Lung microvascular endothelial cell (primary cell): Measurements from ENCODE around the gene AMZ1. TPM values are rescaled to one million over a fixed set of nuclear protein-coding genes. Genes with fewer than 3 reads are reported as not detected.
"Not testable (repeated sequence)": the region's sequence is repeated elsewhere in the genome, so short reads cannot be mapped to it uniquely, and the experiment has no call there.

Experiments used
- DNase-seq, 2 donors: peaks; one replicate each; pipeline versions ENCODE4 v3.0.0 to v3.0.0-alpha.2; 2010; ENCODE audit warnings: low read depth in 2 of 2
- total RNA-seq: library from RNA; depleted of rRNA; stranded (reverse); fragments of >200 nt; gene quantifications from 2 replicates; pipeline ENCODE4 v1.2.1, GENCODE V29; 2014

The AMZ1 gene
- total RNA-seq, 1 donor from 2014 or later, result not detected

DNA sequence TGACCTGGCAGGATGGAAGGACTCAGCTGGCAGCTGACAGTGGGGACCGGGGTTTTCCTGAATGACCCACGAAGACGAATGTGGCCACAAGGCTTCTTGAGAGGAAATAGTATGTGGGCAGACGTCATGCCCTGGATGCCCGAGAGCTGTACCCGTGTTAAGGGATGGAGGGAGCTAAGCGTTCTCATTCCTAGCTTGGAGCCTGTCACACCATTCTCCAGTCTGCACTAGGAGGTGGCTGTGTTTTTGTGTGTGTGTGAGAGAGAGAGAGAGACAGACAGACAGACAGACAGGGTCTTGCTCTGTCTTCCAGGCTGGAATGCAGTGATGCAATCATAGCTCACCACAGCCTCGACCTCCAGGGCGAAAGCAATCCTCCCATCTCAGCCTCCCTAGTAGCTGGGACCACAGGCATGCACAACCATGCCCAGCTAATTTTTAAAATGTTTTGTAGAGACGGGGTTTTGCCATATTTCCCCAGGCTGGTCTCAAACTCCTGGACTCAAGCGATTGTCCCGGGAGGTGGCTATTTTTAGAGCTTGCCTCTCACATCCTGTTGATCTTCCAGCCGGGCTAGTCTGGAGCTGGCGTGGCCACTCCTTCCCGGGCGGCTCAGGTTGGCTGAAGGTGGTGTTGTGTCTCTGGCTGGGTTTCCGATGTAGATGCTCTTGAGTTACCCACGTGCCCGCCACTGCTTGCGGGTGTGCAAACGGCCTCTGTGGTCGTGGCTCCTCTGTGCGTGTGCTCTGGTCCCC is 2.1 kb downstream of the AMZ1 start:
- DNase-seq, result peak; percentile 31 to 36

DNA sequence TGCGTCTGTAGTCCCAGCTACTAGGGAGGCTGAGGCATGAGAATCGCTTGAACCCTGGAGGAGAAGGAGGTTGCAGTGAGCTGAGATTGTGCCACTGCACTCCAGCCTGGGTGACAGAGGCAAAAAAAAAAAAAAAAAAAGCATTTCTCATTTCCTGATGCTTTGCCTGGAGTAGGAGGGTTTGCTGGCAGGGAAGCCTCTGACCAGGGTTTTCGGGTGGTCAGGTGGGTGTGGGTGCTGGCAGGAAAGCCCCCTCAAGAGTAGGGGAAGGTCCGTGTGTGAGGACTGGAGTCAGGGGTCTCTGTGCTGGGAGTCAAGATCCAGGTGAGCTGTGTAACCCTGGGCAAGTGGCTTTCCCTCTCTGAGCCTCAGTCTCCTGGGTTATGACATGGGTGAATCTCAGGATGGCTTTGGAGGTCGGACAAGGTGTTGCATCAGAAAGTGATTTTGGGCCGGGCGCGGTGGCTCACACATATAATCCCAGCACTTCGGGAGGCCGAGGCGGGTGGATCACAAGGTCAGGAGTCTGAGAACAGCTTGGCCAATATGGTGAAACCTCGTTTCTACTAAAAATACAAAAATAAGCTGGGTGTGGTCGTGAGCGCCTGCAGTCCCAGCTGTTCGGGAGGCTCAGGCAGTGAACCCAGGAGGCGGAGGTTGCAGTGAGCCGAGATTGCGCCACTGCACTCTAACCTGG is 3.2 kb downstream of the AMZ1 start:
- no peak for DNase-seq

DNA sequence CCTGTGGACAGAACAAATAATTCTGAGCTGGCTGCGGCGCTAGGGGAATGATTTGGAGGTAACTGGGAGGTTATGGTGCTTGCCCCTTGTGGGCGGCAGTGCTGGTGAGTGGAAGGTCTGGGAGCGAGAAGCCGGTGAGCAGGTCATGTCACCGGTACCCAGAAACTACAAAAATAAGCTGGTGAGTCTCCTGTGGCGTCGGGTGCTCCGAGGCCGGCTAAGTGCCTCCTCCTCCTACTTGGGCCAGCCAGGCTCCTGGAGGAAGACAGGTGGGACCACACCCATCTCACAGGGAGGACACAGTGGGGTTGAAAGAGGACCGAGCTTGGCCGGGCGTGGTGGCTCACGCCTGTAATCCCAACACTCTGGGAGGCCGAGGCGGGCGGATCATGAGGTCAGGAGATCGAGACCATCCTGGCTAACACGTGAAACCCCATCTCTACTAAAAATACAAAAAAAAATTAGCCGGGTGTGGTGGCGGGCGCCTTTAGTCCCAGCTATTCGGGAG is 4.0 kb downstream of the AMZ1 start:
- not testable (repeated sequence) for DNase-seq

DNA sequence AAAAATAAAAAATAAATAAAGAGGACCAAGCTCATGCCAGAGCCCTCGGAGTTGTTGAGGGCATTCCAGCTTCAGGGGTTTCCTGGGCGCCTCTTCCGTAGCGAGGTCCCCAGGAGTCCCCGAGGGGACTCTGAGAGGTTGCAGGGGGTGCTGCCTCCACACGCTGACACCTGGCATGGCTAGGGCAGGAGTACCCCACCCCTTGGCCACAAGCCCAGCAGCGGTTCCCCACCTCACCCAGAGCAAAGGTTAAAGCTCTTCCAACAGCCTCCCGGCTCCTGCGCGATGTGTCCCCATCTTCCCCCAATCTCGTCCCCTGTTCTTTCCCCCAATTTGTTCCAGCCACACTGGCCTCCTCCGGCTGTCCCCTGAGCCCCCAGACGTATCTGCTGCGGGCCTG is 4.5 kb downstream of the AMZ1 start:
- DNase-seq, result no peak

DNA sequence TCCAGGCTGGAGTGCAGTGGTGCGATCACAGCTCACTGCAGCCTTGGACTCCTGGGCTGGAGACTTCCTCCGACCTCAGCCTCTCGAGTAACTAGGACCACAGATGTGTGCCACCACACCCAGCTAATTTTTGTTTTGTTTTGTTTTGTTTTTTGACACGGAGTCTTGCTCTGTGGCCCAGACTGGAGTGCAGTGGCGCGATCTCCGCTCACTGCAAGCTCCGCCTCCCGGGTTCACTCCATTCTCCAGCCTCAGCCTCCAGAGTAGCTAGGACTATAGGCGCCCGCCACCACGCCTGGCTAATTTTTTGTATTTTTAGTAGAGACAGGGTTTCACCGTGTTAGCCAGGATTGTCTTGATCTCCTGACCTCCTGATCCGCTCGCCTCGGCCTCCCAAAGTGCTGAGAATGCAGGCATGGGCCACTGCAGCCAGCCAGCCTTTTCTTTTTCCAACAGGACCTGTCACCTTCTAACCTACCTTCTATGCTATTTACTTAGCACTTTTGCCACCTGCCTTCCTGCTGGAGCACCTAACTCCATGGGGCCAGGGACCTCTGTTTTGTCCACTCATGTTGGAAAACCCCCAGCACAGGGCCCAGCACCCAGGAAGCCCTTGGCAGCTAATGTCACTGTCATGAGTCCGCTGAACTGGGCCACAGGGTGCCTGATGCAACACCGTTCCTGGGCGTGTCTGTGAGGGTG is 5.6 kb downstream of the AMZ1 start:
- not testable (repeated sequence) for DNase-seq

DNA sequence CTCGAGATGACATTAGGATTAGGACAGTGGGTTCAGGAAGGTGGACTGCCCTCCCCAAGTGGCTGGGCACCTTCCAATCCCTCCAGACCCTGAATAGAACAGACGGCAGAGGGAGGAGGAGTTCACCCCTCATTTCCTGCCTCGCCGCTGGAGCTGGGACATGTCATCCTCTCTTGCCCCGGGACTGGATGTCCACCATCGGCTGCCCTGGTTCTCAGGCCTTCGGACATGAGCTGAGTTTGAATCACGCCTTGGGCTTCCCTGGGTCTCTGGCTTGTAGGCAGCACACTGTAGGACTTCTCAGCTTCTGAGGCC is 6.1 kb downstream of the AMZ1 start:
- DNase-seq, result not testable (repeated sequence)

DNA sequence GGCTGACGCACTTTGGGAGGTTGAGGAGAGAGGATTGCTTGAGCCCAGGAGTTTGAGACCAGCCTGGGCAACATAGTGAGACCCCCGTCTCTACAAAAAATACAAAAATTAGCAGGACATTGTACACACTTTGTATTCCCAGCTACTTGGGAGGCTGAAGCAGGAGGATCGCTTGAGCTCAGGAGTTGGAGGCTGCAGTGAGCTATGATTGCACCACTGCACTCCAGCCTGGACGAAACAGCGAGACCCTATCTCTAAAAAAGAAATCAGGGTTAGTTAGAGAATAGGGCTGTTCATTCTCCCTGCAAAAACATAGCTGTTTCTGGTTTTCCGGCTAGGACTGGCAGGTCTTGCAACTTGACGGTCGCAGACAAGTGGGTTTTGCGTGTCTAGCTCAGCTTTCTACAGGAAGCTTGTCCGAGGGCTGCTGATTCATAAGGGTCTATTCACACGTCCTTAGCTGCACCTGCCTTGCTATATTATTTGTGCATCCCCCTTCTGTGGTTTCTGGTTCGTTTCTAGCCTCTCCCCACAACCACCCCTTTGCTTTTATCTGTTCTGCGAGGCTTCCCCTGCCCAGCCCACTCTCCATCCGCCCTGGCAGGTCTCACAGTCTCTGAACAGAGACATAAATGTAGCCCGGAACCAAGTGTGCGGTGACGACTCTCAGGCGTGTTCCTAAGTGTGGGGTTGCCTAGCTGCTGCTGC is 10.7 kb downstream of the AMZ1 start:
- DNase-seq, result no peak

DNA sequence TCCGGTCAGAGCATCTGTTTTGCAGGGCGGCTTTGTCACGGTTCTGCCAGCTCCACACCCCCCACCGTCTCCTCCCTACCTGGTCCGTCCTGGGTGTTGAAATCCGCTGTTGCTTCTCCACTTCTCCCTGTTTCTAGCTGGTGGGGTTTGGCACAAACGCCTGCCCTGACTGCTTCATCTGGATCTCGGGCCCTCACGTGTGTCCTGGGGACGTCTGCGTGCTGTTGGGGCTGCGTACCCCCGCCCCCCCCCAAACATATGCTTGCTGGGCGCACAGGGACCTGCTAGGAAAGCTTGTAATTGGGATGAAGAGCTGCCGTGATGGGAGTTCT is 11.3 kb downstream of the AMZ1 start:
- DNase-seq, result no peak

DNA sequence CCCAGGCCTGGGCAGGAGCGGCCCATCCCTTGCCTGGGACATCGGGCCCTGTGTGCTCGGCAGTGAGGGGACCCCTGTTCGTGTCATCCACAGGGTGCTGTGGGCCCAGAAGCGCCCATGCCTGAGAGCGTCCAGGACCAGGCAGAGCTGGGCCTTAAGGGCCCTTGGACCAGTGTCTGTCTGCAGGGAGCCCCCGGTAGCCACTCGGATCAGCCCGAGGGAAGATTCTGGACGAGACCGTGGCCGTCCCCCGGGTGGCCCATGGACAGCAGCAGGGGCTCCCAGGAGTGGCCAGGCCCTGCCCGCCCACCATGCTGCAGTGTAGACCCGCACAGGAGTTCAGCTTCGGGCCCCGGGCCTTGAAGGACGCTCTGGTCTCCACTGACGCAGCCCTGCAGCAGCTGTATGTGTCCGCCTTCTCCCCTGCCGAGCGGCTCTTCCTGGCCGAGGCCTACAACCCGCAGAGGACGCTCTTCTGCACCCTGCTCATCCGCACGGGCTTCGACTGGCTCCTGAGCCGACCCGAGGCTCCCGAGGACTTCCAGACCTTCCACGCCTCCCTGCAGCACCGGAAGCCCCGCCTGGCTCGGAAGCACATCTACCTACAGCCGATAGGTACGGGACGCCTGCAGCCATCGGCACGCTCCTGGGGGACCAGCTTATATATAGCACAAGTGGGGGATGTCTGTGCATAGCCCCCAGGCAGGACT is 12.3 kb downstream of the AMZ1 start:
- no peak for DNase-seq

DNA sequence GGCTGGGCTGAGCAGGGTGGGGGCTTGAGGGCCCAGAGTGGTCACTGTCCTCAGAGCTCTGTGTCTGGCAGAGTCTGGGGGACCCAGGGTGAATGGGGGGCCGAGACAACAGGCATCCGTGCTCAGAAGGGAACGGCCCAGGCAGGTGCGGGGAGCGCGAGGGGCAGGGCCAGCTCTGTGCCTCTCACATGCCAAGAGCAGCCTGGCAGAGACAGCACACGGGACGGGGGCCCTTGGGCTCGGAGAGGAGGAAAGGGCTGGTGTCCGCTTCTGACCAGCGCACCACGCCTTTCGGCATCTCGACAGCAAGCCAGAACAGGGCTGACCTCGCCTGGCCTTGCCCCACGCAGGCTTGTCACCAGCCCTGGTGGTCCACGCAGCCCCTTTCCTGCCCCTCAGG is 13.4 kb downstream of the AMZ1 start:
- DNase-seq, result no peak

DNA sequence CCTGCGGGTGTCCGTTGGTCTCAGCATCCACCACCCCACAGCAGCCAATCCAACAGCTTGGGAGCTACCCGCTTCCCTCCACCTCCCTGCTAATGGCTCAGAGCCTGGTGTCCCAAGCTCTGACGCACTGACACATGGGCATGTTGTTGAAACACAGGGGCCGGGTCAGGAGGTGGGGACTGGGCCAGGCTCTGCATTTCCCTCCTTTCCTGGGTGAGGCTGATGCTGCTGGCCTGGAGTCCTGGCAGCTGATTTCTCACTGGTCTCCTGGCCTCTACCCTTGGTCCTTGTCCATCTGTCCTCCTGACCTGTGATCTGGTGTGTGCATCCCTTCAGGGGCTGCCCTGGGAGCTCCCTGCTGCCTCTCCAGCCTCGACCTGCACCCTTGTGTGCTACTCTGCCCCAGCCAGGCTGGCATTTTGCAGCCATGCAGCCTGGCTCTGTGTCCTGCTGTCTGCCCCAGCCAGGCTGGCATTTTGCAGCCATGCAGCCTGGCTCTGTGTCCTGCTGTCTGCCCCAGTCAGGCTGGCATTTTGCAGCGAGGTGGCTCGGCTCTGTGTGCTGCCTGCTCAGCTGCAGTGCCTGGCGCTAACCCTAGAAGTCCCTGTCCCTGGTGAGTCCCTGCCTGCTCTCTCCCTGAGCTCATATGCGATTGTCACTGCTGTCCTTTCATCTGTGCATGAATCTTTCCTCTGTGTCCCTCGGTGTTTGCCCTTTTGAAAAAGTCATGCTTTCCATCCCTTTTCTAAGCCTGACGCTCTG is 14.0 kb downstream of the AMZ1 start:
- no peak for DNase-seq

DNA sequence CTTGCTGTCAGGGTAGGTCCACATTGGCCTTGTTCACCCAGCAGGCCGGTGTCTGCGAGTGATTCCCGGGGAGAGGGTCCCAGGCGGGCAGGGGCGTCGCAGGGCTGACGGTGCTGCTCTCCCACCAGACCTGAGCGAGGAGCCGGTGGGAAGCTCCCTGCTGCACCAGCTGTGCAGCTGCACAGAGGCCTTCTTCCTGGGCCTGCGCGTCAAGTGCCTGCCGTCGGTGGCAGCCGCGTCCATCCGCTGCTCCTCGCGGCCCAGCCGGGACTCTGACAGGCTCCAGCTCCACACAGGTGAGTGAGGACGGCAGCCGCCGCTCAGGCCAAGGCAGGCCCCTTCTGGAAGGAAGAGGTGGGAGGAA is 14.6 kb downstream of the AMZ1 start:
- no peak for DNase-seq

DNA sequence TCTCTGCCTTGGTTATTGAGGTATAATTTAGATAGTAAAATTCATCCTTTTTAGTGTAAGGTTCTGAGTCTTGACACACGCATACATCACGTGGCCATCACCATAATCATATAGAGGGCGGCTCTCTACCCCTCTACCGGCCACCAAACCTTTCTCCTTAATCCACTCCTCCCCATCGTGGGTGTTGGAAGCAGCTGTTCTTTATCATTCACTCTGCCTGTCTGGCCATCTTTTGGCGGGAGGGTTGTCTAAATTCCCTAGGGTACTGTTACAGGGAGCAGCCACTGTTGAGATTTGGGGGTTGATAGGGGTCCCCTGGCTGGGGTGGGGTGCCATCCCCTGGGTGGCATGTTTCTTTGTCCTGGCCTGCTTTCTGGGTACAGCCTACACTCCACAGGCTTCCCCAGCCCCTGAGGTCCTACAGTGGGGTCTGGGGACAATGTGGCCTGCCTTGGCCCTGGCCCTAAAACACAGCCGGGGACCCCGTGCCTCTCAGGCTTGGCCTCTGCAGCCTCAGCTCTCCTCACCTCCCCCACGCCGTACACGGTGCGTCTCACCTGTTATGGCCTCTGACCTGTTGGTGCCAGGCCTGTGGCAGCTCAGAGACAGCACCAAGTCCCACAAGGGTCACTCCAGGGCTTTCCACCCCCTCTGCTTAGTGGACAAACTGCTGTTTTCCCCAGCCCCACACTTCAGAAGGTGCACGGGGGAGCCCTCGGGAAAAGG is 17.5 kb downstream of the AMZ1 start:
- no peak for DNase-seq

DNA sequence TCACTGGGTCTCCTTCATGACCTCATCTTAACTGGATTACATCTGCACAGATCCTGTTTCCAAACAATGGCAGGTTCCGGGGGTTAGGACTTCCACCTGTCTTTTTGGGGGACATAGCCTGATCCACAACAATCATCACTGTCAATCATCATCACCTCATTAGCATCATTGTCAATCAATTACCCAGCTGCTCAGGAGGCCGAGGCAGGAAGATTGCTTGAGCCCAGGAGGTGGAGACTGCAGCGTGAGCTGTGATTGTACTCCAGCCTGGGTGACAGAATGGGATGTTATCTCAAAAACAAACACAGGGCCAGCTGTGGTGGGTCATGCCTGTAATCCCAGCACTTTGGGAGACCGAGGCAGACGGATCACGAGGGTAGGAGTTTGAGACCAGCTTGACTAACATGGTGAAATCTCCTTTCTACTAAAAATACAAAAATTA is 18.7 kb downstream of the AMZ1 start:
- DNase-seq, result no peak

DNA sequence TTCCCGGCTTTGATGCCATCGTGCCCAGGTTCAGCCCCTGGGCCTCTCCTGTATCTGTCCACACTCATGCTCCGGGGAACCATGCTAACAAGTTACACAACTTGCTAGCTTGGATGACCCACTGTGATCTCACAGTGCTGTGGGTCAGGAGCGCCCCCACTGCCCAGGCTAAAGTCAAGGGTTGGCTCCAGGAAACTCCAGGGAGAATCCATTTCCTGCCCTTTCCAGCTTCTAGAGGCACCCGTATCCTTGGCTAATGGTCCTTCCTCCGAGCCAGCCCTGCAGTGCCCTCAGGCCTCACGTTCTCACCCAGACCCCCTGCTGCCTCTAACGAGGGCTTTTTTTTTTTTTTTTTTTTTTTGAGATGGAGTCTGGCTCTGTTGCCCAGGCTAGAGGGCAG is 19.5 kb downstream of the AMZ1 start:
- no peak for DNase-seq

DNA sequence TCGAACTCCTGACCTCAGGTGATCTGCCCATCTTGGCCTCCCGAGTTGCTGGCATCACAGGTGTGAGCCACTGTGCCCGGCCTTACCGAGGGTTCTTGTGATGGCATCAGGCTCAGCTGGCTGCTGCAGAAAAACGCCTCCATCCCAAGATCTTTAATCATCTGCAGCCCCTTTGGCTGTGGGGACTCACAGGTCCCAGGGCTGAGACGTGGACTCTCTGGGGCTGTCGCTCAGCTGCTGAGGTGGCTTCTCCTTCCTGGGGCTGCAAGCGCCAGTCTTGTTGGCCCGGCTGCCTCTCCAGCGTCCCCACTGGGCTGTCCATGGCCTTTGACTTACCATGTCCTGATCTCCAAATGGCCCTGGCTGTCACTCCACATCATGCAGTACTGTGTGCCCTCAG is 20.0 kb downstream of the AMZ1 start:
- no peak for DNase-seq

DNA sequence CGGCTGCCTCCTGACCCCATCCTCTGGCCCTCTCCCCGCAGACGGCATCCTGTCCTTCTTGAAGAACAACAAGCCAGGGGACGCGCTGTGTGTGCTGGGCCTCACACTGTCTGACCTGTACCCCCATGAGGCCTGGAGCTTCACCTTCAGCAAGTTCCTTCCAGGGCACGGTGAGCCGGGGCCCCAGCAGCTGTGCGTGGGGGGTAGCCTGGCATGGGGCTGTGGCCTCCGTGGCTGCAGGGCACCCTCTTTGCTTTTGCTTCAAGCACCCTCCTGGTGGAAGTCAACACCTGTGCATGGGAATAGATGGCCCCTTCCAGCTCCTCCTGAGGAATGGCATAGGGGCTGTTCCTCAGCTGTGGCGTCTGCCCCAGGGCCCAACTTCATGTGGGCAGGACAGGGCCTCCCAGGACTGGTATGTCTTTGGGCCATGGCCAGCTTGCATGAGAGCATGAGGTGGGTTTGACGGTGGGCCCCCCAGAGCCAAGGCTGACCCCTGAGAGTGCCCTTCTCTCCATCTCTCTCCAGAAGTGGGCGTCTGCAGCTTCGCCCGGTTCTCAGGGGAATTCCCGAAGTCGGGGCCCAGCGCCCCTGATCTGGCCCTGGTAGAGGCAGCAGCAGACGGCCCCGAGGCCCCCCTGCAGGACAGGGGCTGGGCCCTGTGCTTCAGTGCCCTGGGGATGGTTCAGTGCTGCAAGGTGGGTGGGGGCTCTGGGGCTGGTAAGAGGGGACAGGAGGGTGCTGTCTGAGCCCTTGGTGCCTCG is 20.7 kb downstream of the AMZ1 start:
- DNase-seq, result no peak

DNA sequence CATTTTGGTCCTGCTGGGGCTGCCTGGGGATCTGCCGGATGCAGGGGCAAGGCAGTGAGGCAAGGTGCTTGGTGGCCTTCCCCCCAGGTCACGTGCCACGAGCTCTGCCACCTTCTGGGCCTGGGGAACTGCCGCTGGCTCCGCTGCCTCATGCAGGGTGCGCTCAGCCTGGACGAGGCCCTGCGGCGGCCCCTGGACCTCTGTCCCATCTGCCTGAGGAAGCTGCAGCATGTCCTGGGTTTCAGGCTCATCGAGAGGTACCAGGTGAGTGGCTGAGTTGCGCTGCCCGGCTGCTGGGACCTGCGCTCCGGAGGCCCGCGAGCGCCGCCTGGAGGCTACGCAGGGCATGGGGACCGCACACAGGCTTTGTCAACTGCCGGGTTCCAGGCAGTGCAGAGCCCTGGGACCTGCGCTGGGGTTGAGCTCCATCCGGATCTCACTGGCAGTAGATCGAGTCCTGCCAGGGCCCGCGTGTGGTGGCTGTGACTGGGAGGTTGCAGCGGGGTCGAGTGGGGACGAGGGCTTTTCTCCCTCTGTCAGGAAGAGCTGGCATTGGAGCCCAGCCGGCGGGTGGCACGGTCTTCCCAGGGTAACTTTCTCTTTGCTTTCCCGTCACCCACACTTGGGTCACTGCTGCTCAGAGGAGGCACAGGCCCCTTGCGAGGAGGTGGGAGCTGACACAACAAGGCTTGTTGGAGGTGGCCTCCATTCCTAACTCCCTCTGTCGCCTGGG is 21.7 kb downstream of the AMZ1 start:
- DNase-seq, result peak; percentile 58 to 81

DNA sequence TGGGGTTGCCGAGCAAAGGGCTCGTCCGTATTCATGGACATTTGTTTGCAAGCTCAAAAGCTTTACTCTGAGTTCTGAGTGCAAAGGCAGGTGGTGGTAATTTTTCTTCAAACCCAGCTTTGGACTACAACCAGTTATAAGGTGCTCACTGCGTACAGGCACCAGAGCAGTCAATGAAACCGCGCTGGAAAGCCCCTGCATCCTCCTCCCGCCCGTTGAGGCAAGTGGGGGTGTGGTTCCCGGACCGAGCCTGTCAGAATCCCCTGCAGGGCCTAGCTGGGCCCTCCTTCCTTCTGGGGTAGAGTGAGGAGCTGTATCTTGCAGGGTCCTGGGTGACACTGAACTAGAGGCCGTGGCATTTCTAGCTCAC is 22.3 kb downstream of the AMZ1 start:
- no peak for DNase-seq
